Choroid plexus epithelial cell (primary cell): ENCODE results near the gene ANKRD27.

Experiments used
- DNase-seq: peaks from one replicate; pipeline ENCODE4 v3.0.0-alpha.2; 2010; ENCODE audit warnings: low read depth
- H3K4me3 ChIP-seq: 2 replicates; pipeline ENCODE4 v1.5.1; 2011; ENCODE audit warnings: low read depth, mild to moderate bottlenecking, control low read depth, low read length, moderate library complexity
- CTCF ChIP-seq: conservative IDR thresholded peaks from 2 replicates; pipeline ENCODE4 v1.5.1; 2011; ENCODE audit warnings: low read depth, mild to moderate bottlenecking, control low read depth, inconsistent platforms, low read length, moderate library complexity

Gene ANKRD27

GRCh38 chr19:32674153-32674930 is 638 bp downstream of the ANKRD27 start:
- DNase-seq = no peak
- no peak for TF ChIP-seq CTCF
- peak overlapping the region; percentile 96 for H3K4me3 ChIP-seq

GRCh38 chr19:32673573-32673972 is 1.4 kb downstream of the ANKRD27 start:
- no peak overlapping the region for H3K4me3 ChIP-seq
- no peak for DNase-seq
- no peak for TF ChIP-seq CTCF

GRCh38 chr19:32672841-32673240 is 2.1 kb downstream of the ANKRD27 start:
- no peak overlapping the region for H3K4me3 ChIP-seq
- no peak for TF ChIP-seq CTCF
- DNase-seq = no peak

- peak; percentile 42 for DNase-seq
- no peak overlapping the region for H3K4me3 ChIP-seq
- TF ChIP-seq CTCF = no peak
Measured at GRCh38 chr19:32671883-32672593, 2.9 kb downstream of the ANKRD27 start.

GRCh38 chr19:32669310-32669709 is 5.7 kb downstream of the ANKRD27 start:
- DNase-seq = no peak
- TF ChIP-seq CTCF = no peak
- no peak overlapping the region for H3K4me3 ChIP-seq

GRCh38 chr19:32666084-32666483 is 8.9 kb downstream of the ANKRD27 start:
- TF ChIP-seq CTCF = no peak
- H3K4me3 ChIP-seq = no peak overlapping the region
- DNase-seq = no peak
